HEK293 (cell line): ENCODE results near the gene GUF1.

Experiments used
- CTCF ChIA-PET: fragments of 350-600 bp; formaldehyde crosslinking; extraction: SDS; loops from one replicate; lab custom pipeline; 2021; ENCODE audit warnings: antibody characterized with exemption; lab: Yijun Ruan, JAX
- POLR2A ChIA-PET: fragments of 300-600 bp; formaldehyde crosslinking; extraction: SDS; loops from one replicate; lab custom pipeline; 2020; ENCODE audit warnings: antibody characterized with exemption, inconsistent platforms; lab: Yijun Ruan, JAX
- H3K27ac ChIP-seq: fragments of 200-500 bp; sonication (Bioruptor generic); 2 replicates; pipeline ENCODE4 v1.5.1; 2014; ENCODE audit warnings: low read depth, low read length, control low read depth, inconsistent platforms; ENCODE audit errors: extremely low read depth
- H3K36me3 ChIP-seq, 2 experiments: fragments of 200-500 bp in 1 of 2; sonication (Bioruptor generic) in 1 of 2; 1 replicate in 1 of 2; 2 replicates in 1 of 2; pipeline ENCODE4 v1.5.1; 2014 to 2017; ENCODE audit warnings: inconsistent platforms in 2 of 2, low read length in 2 of 2; ENCODE audit not compliant: control insufficient read depth in 2 of 2, insufficient read depth in 1 of 2
- H3K4me1 ChIP-seq: fragments of 200-500 bp; sonication (Bioruptor generic); 2 replicates; pipeline ENCODE4 v1.5.1; 2014; ENCODE audit warnings: mild to moderate bottlenecking, low read length, inconsistent platforms; ENCODE audit not compliant: control insufficient read depth, insufficient read depth
- H3K4me3 ChIP-seq: 2 replicates; pipeline ENCODE4 v1.5.1; 2011; ENCODE audit warnings: low read depth, mild to moderate bottlenecking, control low read depth, low read length, moderate library complexity
- H3K9me3 ChIP-seq: fragments of 200-500 bp; sonication (Bioruptor generic); 2 replicates; pipeline ENCODE4 v1.5.1; 2014; ENCODE audit warnings: low read depth, low read length, inconsistent platforms; ENCODE audit not compliant: control insufficient read depth, insufficient read depth
- FEZF1 ChIP-seq: fragments of 450-650 bp; formaldehyde crosslinking; IDR thresholded peaks from 2 replicates; pipeline ENCODE4 v1.5.1; 2016; ENCODE audit warnings: missing biosample characterization, missing genetic modification characterization
- HOXC10 ChIP-seq: sonication (generic); formaldehyde crosslinking; IDR thresholded peaks from 2 replicates; pipeline ENCODE4 v1.8.1; 2023; ENCODE audit warnings: mild to moderate bottlenecking, missing genetic modification reagents
- REPIN1 ChIP-seq: fragments of 450-650 bp; formaldehyde crosslinking; IDR thresholded peaks from 2 replicates; pipeline ENCODE4 v1.5.1; 2017; ENCODE audit warnings: missing biosample characterization, missing genetic modification characterization, low read depth
- YY1 ChIP-seq: fragments of 450-650 bp; formaldehyde crosslinking; IDR thresholded peaks from 2 replicates; pipeline ENCODE4 v1.5.1; 2018; ENCODE audit warnings: missing biosample characterization, missing genetic modification characterization
- ZBTB8A ChIP-seq: fragments of 450-650 bp; formaldehyde crosslinking; IDR thresholded peaks from 2 replicates; pipeline ENCODE4 v1.5.1; 2016; ENCODE audit warnings: missing biosample characterization, missing genetic modification characterization
- ZNF10 ChIP-seq: fragments of 450-650 bp; formaldehyde crosslinking; IDR thresholded peaks from 2 replicates; pipeline ENCODE4 v1.5.1; 2017; ENCODE audit warnings: missing biosample characterization, missing genetic modification characterization
- ZNF155 ChIP-seq: fragments of 450-650 bp; formaldehyde crosslinking; IDR thresholded peaks from 2 replicates; pipeline ENCODE4 v1.5.1; 2016; ENCODE audit warnings: missing biosample characterization, missing genetic modification characterization
- ZNF211 ChIP-seq: fragments of 450-650 bp; formaldehyde crosslinking; IDR thresholded peaks from 2 replicates; pipeline ENCODE4 v1.5.1; 2016; ENCODE audit warnings: low read depth, missing biosample characterization, missing genetic modification characterization
- ZNF23 ChIP-seq: fragments of 450-650 bp; formaldehyde crosslinking; IDR thresholded peaks from 2 replicates; pipeline ENCODE4 v1.5.1; 2016; ENCODE audit warnings: missing biosample characterization, missing genetic modification characterization, borderline replicate concordance
- ZNF248 ChIP-seq: fragments of 450-650 bp; formaldehyde crosslinking; IDR thresholded peaks from 2 replicates; pipeline ENCODE4 v1.5.1; 2017; ENCODE audit warnings: missing biosample characterization, missing genetic modification characterization
- ZNF324 ChIP-seq: fragments of 450-650 bp; formaldehyde crosslinking; IDR thresholded peaks from 2 replicates; pipeline ENCODE4 v1.5.1; 2016; ENCODE audit warnings: missing biosample characterization, missing genetic modification characterization
- ZNF433 ChIP-seq: fragments of 450-650 bp; formaldehyde crosslinking; IDR thresholded peaks from 2 replicates; pipeline ENCODE4 v1.5.1; 2016; ENCODE audit warnings: missing biosample characterization, missing genetic modification characterization, low read depth
- ZNF514 ChIP-seq: fragments of 450-650 bp; formaldehyde crosslinking; IDR thresholded peaks from 2 replicates; pipeline ENCODE4 v1.5.1; 2016; ENCODE audit warnings: missing biosample characterization, missing genetic modification characterization
- ZNF529 ChIP-seq: fragments of 450-650 bp; formaldehyde crosslinking; IDR thresholded peaks from 2 replicates; pipeline ENCODE4 v1.5.1; 2017; ENCODE audit warnings: missing genetic modification characterization, missing biosample characterization; ENCODE audit not compliant: insufficient replicate concordance
- ZNF548 ChIP-seq: fragments of 450-650 bp; formaldehyde crosslinking; IDR thresholded peaks from 2 replicates; pipeline ENCODE4 v1.5.1; 2016; ENCODE audit warnings: missing biosample characterization, missing genetic modification characterization
- ZNF549 ChIP-seq: fragments of 450-650 bp; IDR thresholded peaks from 2 replicates; pipeline ENCODE4 v1.5.1; 2018; ENCODE audit warnings: missing biosample characterization, missing genetic modification characterization, mild to moderate bottlenecking, inconsistent platforms, moderate library complexity
- ZNF677 ChIP-seq: fragments of 450-650 bp; IDR thresholded peaks from 2 replicates; pipeline ENCODE4 v1.5.0; 2018; ENCODE audit warnings: missing biosample characterization, mild to moderate bottlenecking, missing genetic modification characterization, moderate library complexity
- ZNF785 ChIP-seq: fragments of 450-650 bp; formaldehyde crosslinking; IDR thresholded peaks from 2 replicates; pipeline ENCODE4 v1.5.1; 2016; ENCODE audit warnings: missing biosample characterization, missing genetic modification characterization
- TF ChIP-seq, protein P1 (sequence below): fragments of 450-650 bp; formaldehyde crosslinking; IDR thresholded peaks from 2 replicates; pipeline ENCODE4 v1.5.1; 2016; ENCODE audit warnings: missing biosample characterization, missing genetic modification characterization
- TF ChIP-seq, protein P2 (sequence below): fragments of 450-650 bp; formaldehyde crosslinking; IDR thresholded peaks from 2 replicates; pipeline ENCODE4 v1.5.1; 2016; ENCODE audit warnings: missing biosample characterization, missing genetic modification characterization, borderline replicate concordance
- TF ChIP-seq, protein P3 (sequence below): fragments of 450-650 bp; formaldehyde crosslinking; IDR thresholded peaks from 2 replicates; pipeline ENCODE4 v1.5.1; 2016; ENCODE audit warnings: missing biosample characterization, missing genetic modification characterization
- TF ChIP-seq, protein P4 (sequence below): fragments of 450-650 bp; formaldehyde crosslinking; IDR thresholded peaks from 2 replicates; pipeline ENCODE4 v1.5.1; 2016; ENCODE audit warnings: missing biosample characterization, missing genetic modification characterization
- TF ChIP-seq, protein P5 (sequence below): fragments of 450-650 bp; formaldehyde crosslinking; IDR thresholded peaks from 2 replicates; pipeline ENCODE4 v1.5.1; 2016; ENCODE audit warnings: missing biosample characterization, missing genetic modification characterization, borderline replicate concordance

The GUF1 gene

DNA sequence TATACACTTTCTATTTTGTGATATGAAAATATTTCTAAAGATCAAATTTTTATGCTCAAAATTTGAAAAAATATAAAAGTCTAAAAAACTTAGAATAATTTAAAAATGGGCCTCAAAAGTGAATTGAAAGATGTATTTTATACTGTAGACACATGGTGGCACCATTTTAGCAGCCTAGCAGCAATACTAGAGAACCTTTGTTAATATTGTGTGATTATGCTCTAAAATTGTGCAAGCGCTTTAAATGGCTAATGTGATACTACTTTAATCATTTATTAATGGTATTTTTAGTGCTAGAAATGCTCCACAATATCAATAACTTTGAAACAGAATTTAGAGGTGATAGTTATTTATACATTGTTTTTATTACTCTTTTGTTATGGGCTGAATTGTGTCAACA lies 3.7 kb upstream of the GUF1 start:
- POLR2A ChIA-PET = no interaction called here

DNA sequence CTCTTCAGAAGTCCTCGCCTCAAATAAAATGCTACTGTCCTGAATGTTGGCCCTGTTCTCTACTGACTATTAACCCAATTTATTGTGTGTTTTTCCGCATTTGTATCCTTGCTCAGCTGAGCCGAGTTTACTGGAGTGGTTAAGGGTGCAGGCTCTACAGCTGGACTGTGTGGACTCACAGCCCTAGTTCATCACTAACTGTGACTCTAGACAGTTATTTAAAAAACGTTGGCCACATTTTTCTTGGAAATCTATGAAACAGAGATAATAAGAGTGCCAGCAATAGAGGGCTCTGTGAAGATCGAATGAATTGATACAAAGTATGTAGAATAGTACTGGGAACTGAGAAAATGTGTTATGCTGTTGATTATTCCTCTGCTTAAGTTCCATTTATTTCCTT lies 2.9 kb upstream of the GUF1 start:
- H3K27ac ChIP-seq = no peak overlapping the region
- no peaks in the 10 kb centered on the region for H3K36me3 ChIP-seq
- ChIA-PET CTCF (no interaction called here), POLR2A (no interaction called here)
- no peaks in the 10 kb centered on the region for H3K4me1 ChIP-seq
- H3K4me3 ChIP-seq = no peak overlapping the region
- no peaks in the 10 kb centered on the region for H3K9me3 ChIP-seq
- TF ChIP-seq ZNF529 = no peak
- TF ChIP-seq, protein P1, sequence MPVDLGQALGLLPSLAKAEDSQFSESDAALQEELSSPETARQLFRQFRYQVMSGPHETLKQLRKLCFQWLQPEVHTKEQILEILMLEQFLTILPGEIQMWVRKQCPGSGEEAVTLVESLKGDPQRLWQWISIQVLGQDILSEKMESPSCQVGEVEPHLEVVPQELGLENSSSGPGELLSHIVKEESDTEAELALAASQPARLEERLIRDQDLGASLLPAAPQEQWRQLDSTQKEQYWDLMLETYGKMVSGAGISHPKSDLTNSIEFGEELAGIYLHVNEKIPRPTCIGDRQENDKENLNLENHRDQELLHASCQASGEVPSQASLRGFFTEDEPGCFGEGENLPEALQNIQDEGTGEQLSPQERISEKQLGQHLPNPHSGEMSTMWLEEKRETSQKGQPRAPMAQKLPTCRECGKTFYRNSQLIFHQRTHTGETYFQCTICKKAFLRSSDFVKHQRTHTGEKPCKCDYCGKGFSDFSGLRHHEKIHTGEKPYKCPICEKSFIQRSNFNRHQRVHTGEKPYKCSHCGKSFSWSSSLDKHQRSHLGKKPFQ (tag by site-specific recombination) = no peak
- TF ChIP-seq, protein P2, sequence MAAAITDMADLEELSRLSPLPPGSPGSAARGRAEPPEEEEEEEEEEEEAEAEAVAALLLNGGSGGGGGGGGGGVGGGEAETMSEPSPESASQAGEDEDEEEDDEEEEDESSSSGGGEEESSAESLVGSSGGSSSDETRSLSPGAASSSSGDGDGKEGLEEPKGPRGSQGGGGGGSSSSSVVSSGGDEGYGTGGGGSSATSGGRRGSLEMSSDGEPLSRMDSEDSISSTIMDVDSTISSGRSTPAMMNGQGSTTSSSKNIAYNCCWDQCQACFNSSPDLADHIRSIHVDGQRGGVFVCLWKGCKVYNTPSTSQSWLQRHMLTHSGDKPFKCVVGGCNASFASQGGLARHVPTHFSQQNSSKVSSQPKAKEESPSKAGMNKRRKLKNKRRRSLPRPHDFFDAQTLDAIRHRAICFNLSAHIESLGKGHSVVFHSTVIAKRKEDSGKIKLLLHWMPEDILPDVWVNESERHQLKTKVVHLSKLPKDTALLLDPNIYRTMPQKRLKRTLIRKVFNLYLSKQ = no peak
- no peak for TF ChIP-seq ZNF248 (tag by site-specific recombination)
- TF ChIP-seq ZNF155 (tag by site-specific recombination) = no peak
- TF ChIP-seq, protein P3, sequence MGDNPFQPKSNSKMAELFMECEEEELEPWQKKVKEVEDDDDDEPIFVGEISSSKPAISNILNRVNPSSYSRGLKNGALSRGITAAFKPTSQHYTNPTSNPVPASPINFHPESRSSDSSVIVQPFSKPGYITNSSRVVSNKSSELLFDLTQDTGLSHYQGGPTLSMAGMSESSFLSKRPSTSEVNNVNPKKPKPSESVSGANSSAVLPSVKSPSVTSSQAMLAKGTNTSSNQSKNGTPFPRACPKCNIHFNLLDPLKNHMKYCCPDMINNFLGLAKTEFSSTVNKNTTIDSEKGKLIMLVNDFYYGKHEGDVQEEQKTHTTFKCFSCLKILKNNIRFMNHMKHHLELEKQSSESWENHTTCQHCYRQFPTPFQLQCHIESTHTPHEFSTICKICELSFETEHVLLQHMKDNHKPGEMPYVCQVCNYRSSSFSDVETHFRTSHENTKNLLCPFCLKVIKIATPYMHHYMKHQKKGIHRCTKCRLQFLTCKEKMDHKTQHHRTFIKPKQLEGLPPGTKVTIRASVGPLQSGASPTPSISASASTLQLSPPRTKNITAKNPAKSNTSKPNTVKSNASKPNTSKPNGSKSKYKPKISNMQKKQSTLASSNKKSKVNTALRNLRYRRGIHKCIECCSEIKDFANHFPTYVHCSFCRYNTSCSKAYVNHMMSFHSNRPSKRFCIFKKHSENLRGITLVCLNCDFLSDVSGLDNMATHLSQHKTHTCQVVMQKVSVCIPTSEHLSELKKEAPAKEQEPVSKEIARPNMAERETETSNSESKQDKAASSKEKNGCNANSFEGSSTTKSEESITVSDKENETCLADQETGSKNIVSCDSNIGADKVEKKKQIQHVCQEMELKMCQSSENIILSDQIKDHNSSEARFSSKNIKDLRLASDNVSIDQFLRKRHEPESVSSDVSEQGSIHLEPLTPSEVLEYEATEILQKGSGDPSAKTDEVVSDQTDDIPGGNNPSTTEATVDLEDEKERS = no peak
- TF ChIP-seq REPIN1 (tag by site-specific recombination) = no peak
- TF ChIP-seq ZNF514 = no peak
- TF ChIP-seq ZNF23 (tag by site-specific recombination) = no peak
- no peak for TF ChIP-seq HOXC10 (CRISPR knock-in tag)
- no peak for TF ChIP-seq ZNF10 (tag by site-specific recombination)

More for the DNA sequence above, 3.7 kb upstream of the GUF1 start:
- no peak overlapping the region for H3K4me3 ChIP-seq
- no peak overlapping the region for H3K27ac ChIP-seq
- no peaks in the 10 kb centered on the region for H3K4me1 ChIP-seq
- no peak for TF ChIP-seq ZNF324 (tag by site-specific recombination)
- TF ChIP-seq ZBTB8A = no peak
- TF ChIP-seq ZNF549 (tag by site-specific recombination) = no peak
- no peak for TF ChIP-seq ZNF548 (tag by site-specific recombination)
- no peak for TF ChIP-seq YY1 (tag by site-specific recombination)
- TF ChIP-seq ZNF785 (tag by site-specific recombination) = no peak
- TF ChIP-seq ZNF433 (tag by site-specific recombination) = no peak
- no peak for TF ChIP-seq FEZF1 (tag by site-specific recombination)
- TF ChIP-seq, protein P4, sequence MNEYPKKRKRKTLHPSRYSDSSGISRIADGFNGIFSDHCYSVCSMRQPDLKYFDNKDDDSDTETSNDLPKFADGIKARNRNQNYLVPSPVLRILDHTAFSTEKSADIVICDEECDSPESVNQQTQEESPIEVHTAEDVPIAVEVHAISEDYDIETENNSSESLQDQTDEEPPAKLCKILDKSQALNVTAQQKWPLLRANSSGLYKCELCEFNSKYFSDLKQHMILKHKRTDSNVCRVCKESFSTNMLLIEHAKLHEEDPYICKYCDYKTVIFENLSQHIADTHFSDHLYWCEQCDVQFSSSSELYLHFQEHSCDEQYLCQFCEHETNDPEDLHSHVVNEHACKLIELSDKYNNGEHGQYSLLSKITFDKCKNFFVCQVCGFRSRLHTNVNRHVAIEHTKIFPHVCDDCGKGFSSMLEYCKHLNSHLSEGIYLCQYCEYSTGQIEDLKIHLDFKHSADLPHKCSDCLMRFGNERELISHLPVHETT (tag by site-specific recombination) = no peak
- no peak for TF ChIP-seq ZNF211 (tag by site-specific recombination)
- TF ChIP-seq, protein P5, sequence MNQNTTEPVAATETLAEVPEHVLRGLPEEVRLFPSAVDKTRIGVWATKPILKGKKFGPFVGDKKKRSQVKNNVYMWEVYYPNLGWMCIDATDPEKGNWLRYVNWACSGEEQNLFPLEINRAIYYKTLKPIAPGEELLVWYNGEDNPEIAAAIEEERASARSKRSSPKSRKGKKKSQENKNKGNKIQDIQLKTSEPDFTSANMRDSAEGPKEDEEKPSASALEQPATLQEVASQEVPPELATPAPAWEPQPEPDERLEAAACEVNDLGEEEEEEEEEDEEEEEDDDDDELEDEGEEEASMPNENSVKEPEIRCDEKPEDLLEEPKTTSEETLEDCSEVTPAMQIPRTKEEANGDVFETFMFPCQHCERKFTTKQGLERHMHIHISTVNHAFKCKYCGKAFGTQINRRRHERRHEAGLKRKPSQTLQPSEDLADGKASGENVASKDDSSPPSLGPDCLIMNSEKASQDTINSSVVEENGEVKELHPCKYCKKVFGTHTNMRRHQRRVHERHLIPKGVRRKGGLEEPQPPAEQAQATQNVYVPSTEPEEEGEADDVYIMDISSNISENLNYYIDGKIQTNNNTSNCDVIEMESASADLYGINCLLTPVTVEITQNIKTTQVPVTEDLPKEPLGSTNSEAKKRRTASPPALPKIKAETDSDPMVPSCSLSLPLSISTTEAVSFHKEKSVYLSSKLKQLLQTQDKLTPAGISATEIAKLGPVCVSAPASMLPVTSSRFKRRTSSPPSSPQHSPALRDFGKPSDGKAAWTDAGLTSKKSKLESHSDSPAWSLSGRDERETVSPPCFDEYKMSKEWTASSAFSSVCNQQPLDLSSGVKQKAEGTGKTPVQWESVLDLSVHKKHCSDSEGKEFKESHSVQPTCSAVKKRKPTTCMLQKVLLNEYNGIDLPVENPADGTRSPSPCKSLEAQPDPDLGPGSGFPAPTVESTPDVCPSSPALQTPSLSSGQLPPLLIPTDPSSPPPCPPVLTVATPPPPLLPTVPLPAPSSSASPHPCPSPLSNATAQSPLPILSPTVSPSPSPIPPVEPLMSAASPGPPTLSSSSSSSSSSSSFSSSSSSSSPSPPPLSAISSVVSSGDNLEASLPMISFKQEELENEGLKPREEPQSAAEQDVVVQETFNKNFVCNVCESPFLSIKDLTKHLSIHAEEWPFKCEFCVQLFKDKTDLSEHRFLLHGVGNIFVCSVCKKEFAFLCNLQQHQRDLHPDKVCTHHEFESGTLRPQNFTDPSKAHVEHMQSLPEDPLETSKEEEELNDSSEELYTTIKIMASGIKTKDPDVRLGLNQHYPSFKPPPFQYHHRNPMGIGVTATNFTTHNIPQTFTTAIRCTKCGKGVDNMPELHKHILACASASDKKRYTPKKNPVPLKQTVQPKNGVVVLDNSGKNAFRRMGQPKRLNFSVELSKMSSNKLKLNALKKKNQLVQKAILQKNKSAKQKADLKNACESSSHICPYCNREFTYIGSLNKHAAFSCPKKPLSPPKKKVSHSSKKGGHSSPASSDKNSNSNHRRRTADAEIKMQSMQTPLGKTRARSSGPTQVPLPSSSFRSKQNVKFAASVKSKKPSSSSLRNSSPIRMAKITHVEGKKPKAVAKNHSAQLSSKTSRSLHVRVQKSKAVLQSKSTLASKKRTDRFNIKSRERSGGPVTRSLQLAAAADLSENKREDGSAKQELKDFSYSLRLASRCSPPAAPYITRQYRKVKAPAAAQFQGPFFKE (tag by site-specific recombination) = no peak
- TF ChIP-seq ZNF677 (tag by site-specific recombination) = no peak
- no peaks in the 10 kb centered on the region for H3K9me3 ChIP-seq
- CTCF ChIA-PET = no interaction called here
- no peaks in the 10 kb centered on the region for H3K36me3 ChIP-seq
